NCI-H345 treated with DMSO at 0.1 percent for 48 hours (cell line): ENCODE data around the gene RGS3.

Experiments
- DNase-seq: peaks from one replicate; lab custom pipeline; 2025; ENCODE audit not compliant: unreplicated experiment; lab: John Stamatoyannopoulos, UW

The RGS3 gene

DNA sequence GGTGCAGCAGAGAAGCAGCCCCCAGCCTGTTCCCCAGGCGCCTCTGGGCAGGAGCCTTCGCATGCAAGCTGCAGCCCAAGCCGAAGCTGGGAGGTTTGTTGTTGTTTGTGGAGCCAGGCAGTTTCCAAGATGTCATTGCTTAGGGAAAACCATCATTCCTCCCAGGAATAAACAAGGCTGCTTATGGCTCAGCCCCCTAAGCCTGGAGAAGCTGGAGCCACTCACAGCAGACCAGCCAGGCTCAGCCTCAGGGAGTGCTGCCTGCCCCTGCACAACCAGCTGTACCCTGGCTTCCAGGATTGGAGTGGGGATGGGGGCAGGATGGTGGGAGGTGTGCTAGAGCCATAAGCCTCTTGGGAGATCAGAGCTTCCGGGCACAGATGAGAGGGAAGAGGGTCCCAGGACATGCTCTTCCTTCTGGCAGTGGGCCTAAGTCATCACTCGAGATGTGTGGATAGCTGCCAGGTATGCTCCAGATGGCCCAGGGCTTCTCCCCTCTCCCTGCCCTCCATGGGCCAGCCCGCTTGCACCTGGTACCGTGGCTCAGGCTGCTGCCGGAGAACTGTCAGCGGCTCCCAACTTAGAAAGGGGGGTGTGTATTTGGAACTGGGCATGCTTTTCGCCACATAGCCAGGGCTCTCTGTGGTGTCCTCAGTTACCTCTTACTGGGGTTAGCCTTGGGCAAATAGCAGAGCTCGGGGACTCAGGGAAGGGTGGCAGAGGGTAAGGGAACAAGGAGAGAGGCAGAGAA is 105.2 kb downstream of the RGS3 start:
- peak; percentile 53 for DNase-seq

GRCh38 chr9:113569472-113570060 is 106.0 kb downstream of the RGS3 start:
- no peak for DNase-seq

DNA sequence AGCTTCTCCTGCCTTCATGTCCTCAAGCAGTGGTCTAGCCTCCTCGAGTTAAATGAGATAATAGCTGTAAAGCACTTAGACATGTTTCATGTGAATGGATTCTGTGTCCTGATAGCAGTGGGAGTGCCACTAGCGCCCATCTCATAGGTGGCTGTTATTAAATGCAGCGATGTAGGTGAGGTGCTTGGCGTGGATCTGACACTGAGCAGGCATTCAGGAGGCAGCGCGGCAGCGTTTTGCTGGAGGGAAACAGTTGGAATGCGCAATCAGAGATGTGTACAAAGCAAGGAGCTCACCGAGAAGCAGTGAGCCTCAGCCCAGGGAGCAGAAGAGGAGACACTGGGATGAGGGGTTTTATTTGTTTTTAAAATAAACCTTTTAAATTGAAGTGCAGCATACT is 106.6 kb downstream of the RGS3 start:
- no peak for DNase-seq

DNA sequence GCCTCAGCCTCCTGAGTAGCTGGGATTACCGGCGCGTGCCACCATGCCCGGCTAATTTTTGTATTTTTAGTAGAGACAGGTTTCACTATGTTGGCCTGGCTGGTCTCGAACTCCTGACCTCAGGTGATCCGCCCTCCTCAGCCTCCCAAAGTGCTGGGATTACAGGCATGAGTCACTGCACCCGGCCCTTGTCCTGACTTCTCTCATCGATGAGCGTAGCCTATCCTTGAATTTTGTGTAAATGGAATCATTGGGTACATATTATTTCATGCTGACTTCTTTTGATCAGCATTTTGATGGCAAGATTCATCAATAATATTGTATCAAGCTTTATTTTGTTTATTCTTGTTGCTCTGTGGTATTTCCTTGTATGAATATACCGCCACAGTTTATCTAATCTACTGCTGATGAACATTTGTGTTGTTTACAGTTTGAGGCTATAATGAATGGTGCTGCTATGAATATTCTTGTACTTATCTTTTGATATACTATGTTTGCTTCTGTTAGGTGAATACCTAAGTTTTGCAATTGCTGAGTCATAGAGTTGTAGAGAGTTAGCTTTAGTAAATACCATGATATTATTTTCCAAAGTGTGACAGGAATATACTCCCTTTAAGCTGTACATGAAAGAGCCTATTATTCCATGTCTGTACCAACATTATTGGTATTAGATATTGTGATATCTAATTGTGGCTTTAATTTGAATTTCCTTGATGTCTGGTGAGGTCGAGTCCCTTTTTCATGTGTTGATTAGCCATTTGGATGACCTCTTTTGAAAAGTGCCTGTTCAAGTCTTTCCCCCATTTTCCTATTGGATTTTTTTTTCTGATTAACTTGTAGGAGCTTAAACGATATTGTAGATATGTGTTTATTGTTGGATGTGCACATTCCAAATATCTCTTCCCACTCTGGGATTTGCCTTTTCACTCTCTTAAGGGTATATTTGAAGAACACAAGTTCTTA is 107.5 kb downstream of the RGS3 start:
- DNase-seq: no peak

- no peak for DNase-seq
Measured at GRCh38 chr9:113572076-113572861, 108.7 kb downstream of the RGS3 start.

DNA sequence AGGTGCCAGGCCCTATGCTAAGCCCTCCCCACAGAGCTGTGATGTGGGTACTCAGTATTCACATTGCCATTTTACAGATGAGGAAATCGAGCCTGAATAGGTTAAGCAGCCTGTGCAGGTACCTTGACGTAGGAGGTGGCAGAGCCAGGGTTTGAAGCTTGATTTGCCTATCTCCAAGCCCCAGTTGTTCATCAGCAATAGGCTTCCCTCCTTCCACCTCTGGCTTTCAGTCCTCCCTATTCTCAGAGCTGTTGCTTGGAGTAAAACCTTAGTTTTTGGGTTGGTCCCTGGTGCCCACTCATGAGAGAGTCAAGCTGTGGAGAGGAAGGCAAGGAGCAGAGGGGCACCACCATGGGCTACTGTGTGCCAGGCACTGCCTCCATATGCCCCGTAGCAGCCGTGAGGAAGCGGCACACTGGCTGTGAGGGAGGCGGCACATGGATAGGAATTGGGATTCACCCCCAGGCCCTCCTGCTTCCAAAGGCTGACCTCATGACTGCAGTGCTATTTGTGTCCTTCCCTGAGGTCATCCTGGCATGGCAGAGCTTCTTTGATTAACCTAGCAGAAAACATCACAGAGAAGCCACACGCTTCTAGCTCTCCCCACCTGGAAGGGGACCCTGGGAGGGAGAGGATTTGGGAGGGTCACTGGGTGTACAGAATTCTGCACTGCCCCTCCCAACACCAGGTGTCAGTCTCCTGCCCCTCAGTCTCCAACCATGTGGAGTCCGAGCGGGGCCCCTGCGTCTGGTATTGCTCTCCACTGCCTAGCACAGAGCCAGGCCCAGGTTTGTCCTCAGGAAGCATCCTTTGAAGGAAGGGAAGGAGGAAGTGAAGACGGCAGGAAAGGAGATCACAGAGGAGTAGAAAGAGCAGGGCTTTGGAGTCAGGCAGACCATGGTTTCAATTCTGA is 109.8 kb downstream of the RGS3 start:
- no peak for DNase-seq

DNA sequence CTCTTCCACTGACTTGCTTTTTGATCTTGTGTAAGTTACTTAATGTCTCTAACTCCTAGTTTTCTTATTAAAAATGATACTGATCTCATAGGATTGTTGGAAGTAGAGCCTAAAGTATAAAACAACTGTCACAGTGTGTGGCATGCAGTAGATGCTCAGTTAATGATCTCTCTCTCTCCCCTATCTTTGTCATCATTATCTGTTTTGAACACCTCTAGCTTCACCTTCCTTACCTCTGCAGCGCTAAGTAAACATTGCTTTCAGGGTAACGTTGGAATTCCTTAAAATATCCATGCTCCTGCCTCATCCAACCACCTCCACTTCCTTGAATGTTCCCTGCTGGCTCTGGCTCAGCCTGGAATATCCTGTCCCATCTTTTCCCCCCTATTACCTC is 110.4 kb downstream of the RGS3 start:
- DNase-seq: no peak

- no peak for DNase-seq
Measured at GRCh38 chr9:113574441-113575262, 111.1 kb downstream of the RGS3 start.

GRCh38 chr9:113577525-113578261 is 114.2 kb downstream of the RGS3 start:
- no peak for DNase-seq

GRCh38 chr9:113578279-113578865 is 114.8 kb downstream of the RGS3 start:
- no peak for DNase-seq

DNA sequence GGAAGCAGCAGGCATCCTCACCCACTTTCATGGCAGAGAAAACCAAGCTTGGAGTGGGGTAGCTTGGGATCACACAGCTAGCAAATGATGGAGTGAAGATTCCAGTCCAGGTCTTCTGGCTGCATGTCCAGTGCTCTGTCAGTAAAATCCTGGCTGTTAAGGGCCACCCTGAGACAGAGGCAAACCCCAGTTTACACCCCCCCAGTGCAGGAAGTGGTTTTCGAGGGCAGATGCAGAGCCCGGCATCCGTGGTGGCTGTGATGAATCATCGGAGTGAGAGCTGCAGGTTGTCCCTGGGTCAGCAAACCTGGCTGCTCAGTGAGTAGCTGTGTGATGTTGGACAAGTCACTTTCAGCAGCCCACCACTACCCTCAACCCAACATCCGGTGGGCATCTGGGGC is 115.4 kb downstream of the RGS3 start:
- no peak for DNase-seq

GRCh38 chr9:113579283-113580040 is 115.9 kb downstream of the RGS3 start:
- no peak for DNase-seq

DNA sequence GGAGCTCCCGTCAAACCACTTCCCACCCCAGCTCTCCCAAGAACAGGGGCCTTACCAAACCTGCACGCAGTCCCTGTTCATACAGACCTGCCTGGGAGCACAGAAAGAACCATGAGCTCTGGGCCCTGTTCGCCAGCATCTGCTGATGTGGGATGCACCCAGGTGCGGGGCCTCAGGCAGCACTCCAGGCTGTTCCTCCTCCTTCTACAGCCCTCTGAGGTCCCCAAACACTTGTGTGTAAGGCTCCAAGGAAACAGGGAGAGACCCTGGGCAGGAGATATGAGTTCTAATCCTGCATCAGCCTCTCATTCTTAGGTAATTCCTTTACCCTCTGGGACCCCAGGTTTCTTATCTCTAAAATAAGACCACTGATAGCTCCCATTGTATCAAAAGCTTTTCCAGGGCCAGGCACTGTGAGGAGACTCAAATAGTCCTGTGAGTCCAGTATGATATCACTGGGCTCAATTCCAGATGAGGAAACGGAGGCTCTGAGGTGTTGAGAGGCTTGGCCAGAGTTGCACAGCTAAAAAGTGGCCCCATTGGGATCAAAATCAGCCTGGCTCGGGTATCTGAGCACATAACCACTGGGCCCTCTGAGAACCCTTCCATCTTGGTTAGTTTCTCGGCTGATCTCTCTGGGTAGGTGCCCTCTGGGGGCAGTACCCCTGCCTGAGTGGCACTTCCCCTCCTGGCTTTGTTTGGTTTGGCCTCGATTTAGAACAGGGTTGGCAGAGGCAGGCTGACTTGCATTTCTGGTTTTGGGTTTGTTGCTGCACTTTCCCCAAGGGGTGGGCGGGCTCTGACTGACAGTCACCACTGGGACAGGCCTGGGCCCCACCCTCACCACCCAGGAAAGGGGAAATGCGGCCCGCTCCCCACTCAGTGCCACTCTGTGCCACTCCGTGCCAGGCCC is 116.8 kb downstream of the RGS3 start:
- no peak for DNase-seq

DNA sequence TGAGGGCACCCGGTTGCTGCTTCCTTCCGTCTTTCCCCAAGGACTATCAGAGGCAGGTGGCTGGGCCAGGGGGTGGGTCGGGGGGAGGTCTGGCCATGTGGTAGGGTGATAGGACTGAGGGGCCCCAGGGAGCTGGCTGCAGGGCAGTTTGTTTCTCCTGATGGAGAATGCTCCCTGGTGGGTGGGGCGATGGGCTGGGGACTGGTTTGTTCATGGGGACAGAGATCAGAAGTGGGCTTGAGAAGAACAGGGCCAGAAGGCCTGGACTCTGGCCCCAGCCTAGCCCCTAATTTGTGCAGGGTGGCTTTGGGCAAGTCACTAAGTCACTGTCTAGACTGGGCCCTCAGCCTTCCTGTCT is 117.4 kb downstream of the RGS3 start:
- DNase-seq: no peak

DNA sequence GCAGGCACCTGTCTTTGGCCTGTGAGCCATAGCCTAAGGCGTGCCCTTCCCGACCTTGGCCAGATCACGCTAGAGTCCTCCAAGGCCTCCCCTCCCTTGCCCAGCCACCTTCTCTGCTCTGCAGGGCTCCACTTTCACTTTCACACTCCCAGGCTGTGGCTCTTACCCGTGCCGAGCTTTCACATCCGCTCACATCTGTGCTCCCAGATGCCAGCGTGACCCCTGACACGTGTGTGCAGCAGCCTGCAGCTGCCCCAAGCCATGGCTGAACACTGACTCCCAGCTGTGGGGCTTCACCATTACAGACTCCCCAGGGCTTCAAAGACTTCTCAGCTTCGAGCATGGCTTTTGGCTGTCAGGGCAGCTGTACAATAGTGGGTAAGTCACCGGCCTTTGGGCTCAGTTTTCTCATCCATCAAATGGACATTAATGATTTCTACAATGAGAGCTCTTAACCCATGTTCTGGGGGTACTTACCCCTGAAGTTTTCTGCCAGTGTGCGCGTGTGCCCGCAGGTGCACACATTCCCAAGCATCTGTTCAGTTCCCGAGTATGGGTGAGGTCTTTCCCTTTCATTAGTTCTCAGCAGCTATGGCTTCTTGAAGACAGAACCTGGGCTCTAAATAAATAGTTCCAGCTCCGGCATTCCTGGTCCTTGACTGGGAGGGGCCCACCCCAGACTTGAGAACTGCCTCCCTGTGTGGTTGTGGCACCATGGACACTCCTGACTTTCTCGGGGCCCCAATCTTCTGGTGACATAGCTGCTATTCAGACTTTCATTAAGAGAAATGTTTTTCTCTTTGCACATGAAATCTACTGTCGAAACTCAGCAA is 118.6 kb downstream of the RGS3 start:
- DNase-seq: no peak
